Stimulated activated CD4-positive, alpha-beta T cell treated with anti-CD3 and anti-CD28 coated beads, Interleukin-15, amount 100 ng/mL, for 24 hours (primary cell): Measurements from ENCODE around the gene INSIG2.
A peak's percentile ranks its signal among the peaks of the same experiment; 100 is the strongest.
"Not testable (repeated sequence)": the region's sequence is repeated elsewhere in the genome, so short reads cannot be mapped to it uniquely, and the experiment has no call there.

Experiments used
- DNase-seq: peaks from one replicate; pipeline ENCODE4 v3.0.0-alpha.2; 2020

The INSIG2 gene

DNA sequence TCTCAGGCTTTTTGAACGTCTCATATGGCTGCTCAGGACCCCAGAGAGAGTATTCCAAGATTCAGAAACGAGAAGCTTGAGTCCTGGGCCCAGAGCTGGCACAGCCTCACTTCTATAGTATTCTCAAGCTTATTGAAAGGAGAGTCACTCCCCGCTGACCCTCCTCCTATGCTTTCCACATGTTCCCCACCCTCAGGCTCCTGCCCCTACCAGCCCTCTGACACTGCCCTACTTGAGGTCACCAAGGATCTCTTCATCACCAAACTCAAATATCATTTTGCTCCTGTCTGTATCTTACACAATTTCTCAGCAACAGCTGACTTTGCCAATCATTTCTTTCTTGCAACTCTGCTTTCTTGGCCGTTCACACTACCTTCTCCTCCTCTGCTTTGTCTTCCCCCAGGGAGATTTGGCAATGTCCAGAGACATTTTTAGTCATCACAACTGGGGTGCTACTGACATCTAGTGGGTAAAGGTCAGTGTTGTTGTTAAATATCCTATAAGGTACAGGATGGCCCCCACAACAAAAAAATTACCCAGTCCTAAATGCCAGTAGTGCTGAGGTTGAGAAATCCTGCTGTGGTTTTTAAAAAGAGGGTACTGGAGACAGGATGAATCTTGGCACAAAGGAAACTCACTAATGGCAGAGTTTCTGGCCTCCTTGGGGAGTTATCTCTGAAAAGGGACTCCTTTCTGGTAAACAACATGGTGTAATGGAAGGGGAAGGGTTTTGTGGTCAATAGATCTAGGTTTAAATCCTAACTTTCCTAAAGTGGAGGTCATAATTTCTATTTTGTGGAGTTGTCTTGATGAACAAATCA is 26.9 kb upstream of the INSIG2 start:
- DNase-seq = no peak

DNA sequence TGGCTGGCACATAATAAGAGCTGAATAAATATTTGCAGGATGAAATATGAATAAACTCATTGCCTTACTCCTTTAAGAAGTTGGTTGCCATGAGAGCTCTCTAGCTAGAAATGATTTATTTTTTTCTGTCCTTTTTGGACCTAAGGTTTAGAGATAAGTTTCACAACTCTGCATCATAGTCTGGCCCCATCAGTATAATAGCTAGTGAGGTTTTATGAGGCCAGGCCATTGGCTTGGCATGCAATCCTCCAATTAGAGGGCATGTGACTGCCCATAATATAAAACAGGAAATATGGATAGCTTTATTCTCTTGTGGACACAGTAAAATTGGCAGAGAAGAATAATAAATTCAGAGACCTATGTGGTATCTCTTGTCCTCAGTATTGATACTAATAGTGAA is 26.2 kb upstream of the INSIG2 start:
- DNase-seq = no peak

DNA sequence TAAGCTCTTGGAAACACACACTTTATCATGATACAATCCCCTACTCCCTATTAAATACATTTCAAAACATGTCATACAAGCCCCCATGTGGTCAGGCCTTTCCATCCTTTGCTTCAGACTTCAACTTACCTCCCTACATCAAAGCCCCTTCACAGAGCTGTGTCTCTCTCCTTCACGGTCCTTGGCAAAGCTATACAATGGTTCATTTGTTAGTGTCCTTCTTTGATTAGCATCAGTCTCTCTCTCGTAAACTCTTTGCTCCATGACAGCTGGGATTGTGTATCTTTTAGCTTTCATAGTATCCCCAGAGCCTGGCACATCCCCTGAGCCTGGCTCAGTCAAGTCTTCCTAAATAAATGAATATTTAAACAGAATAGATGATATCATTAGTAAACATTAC is 25.6 kb upstream of the INSIG2 start:
- no peak for DNase-seq

DNA sequence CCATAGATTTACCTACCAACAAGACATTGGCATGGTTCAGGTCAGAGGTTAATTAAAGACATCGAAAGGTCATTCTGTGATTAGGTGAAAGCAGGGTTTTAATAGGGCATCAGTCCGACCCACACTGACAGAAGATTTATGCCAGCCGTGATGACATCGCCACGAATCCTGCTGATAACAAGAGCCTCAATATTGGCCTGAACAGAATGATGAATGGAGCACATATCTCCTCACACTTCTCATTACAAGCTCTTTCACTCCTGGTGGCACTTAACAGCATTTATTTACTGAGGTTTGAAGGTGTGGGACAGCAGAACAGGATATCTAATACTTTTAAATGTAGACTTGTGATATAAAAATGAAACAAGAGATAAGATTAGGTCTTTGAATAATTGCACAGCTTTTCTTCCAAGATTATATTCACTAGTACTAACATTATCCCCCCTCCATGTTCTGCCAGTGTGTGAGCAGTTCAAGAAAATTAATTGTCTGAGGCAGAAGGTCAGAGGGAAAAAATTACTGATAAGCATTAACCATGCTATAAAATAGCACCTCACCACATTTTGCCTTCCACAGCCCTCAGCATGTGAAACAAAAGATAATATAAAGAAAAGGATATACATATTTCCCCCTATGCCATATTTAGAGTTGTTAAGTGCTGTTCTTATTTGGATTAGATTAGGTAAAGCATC is 23.1 kb upstream of the INSIG2 start:
- DNase-seq = no peak

DNA sequence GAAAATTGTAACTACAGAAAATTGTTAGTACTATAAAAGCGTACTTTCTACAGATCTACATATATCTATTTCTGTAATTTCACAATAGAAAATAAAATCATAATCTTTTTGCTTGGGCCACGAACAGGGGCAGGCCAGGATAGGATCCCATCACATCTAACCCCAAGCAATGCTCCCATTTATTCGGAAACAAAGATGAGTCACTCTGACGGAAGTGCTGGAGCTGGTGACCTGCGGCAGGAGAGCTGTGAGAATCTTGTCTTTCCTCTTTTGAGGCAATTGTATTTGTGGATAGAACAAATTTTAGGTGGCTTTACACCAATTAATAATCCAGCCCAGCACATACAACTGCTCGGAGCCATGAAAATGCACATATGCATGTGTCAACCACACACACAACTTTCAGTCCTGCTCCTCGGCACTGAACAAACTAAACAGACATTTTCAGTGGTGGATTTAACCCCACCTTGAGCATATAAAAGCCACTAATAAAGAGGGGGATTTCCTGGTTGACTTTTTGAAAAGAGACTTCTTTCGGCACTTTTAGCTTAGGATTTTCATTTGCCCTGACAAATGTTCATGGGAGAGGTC is 22.3 kb upstream of the INSIG2 start:
- DNase-seq = no peak

DNA sequence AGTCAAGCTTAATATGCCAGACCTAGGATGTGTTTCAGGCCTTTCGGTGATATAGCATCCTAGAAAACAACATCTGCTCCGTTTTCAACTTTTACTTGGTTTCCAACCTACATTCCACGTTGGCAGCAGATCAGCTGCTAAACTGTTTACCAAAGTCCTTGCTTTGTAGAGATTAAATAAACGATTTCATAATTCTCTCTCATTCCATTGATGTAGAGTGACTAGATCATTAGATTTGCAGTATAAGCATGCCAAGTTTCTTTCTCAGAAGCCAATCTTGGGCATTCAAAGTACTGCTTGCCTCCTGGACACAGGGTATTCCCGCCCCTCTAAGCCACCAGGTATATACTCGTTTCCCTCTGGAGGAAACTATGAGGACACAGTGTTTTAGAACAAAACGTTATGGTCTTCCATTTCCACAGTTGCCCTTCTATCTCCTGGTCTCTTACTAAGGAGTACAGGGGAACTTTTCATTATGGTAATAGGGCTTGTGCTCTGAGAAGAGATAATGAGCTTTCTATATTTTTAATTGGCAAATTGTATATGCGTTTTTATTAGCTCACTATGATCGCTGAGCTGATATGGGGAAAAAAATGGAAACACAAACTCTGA is 10.5 kb upstream of the INSIG2 start:
- DNase-seq = no peak

DNA sequence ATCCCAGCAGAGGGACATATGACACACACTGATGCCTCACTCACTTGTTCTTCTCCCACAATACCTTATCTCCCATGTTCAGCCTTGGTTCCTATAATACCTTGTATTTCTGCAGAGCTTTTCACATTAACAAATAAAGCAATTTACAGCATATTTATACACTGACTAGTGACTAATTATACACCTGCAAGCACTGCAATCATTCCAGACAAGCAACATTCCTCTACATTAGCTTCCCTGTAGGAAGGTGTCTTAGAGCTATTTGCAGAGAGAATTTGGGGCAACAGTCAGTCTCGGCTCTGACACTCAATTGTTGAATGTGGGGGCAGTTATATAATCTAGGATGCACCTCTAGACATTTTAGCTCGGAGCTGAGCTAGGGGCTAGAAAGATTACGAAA is 9.5 kb upstream of the INSIG2 start:
- no peak for DNase-seq

DNA sequence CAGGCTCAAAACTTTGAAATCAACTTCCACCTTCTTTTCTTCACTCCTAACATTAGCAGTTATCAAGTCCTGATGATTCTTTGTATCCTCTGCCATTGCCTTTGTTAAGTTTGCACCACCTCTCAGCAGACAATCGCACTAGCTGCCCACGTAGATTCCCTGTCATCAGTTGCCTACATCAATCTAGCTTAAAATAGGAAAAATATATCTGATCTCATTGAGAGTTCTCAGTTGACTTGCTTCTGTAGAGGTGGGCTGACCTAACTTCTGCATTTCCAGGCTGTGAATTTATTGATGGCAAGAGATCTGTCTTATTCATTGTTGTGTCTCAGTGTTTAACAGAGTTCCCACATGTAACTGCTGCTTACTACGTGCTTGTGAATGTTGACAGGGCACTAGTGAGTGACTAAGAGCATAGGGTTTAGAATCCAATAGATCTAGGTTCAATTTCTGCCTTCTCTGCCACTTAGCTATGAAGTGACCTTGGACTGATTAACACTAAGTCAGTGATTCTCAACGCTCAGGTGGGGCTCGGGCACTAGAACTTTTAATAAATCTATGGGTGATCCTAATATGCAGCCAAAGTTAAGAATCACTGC is 3.7 kb upstream of the INSIG2 start:
- no peak for DNase-seq

DNA sequence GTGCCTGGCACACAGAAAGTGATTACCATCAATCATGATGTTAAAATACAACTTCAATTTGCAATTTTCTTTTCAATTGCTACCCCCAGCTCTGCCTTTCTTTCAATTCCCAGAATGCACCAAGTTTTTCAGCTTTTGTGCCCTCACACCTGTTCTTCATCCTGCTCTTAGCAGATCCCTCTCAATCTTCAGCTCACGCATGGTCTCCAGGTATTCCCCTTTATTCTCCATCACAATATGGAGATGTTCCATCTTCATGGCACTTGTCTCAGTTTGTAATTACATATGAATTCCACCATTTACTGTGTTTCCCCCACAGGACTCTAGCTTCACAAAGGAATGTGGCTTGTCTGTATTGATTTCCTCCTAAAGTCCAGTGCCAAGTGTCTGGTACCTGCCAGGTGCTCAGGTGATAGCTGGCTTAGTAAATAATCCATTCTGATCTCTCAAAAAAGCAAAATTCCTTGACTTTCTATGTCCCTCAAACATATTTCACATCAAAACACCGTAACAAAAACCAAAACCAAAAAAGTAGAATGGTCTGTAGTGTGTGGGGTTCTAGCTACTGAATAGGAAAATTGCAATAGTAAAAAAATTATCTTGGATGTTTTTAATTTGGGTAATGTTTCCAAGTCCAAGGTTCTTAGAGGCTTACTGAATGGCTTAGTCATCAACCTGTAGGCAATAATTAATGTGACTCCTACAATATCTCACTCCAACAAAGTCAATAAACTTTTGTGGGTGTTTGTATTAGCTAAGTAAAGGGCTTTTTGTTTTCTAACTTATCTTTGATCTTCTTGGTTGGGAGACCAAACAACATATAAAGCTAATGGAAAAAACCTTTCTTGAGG is 2.9 kb upstream of the INSIG2 start:
- DNase-seq = no peak

DNA sequence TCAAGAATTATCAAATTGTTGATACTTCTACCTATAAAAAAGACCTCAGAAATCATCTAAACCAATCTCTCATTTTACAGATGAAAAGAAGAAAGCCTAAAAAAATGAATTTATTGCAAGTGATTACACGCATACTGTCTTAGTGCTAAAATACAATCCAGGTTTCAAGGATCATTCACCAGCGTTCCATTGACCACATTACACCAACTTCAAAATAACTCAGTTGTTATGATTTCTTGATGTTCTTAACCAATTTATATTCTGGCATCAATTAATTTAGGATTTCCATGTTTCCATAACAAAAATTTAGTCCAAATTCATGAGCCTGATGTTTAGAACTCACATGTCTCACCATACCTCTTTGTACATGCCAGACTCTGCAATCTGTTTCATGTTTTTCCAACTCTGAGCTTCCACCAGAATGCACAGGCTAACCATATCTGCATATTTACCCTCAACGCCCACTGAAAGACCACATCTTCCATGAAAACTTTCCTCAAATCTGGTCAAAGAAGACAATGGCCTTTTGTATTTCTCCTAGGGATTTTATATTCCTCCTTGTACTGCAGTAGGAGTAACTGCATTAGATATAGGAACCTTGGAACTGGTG is 2.1 kb upstream of the INSIG2 start:
- no peak for DNase-seq

DNA sequence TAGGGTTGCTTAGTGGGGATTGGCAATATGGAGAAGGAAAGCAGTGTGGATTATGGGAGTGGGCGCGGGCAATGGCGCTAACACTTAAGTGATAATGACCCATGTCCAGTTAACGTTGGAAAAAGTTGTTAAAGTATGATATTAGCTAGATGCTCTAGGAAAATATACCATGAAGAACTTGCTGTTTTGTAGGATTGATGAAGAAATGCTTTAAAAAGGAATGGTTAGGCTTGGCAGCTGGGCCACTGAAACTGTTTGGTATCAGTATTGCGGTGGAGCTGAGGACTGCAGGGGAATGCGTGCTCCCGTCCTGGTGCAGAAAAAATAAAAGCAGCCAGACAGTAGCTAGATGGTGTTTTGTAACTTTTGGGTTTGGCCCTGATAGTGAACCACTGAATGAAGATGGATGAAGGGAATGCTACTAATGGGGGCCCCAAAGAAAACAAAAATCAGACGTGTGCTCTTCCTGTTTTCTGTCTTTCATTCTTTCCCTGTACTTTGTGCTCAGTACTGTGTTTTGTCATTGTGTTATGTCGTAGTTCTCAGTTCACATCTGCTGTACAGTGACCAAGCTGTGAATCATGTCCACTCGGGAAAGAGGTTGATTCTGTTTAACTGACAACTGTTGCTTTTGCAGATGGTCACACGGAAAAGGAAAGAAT is 999 bp downstream of the INSIG2 start:
- DNase-seq = peak; percentile 43

DNA sequence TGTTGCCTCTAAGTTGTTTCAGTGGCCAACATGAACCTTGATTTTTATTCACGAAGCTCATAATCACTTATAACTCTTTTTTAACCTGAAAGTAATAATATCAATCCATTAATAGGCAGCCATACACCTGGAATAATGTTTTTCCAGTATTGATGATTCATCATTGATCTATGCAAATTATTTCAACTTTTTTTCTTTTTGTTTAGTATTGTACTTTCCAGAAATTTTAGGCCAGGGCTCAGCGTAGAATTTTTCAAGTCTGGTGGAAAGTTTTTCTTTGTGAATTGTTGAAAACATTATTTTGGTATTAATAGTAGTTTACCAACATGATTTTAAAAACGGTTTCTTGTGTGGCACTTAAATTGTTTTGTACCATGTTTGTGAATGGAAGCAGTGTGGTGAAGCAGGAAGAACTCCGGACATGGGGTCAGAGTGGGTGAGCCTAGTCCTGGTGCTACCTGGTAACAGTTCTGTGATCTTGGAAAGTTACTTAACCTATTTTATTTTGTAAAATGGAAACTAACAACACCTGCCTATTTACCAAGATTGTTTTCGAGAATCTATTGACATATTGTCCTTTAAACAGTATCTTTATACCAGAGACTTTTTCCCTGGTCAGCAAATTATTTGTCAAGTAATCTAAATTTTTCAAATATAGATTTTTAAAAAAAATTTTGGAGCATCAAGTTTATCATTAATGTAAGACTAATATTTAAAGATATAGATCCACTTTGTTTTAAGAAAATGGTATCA is 2.3 kb downstream of the INSIG2 start:
- DNase-seq = no peak

DNA sequence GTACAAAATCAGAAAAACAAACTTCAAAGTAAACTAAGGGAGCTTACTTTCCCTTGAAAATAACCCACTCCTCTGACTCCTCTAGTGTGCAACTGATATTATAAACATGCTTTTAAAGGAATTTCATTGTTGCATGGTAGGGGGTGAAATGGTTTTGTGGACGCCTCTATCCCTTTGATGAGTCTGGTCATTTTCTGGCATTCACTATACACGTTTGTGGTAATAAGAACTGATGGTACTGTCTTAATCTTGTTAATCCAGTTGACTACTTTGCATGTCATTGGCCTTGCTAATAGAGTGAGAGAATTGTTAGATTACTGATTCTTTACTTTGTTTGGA is 2.8 kb downstream of the INSIG2 start:
- no peak for DNase-seq

DNA sequence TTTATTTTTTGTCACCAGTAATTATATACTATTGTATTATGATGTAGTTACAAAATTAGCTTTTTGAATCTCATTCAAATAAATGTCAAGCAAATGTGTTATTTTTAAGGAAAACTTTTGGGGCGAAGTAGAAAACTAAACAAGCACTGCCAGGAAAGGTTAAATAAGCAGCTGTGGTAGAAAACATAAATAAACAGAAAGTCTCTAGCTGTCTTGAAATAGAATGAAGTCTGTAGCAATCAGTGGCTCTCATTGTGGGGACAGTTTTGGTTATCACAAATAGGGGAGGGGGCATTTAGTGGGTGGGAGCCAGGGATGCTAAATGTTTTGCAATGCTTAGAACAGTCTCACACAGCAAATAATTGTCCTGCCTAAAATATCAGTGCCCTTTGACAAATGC is 3.4 kb downstream of the INSIG2 start:
- no peak for DNase-seq

DNA sequence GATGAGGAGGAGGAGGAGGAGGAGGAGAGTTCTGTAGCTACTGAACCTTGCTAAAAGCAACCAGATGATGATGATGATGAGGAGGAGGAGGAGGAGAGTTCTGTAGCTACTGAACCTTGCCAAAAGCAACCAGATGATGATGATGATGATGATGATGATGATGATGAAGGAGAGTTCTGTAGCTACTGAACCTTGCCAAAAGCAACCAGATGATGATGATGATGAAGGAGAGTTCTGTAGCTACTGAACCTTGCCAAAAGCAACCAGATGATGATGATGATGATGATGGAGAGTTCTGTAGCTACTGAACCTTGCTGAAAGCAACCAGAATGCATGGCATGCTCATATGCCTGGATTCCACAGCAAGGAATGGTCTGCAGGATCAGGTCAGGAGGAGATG is 5.8 kb downstream of the INSIG2 start:
- DNase-seq = not testable (repeated sequence)

DNA sequence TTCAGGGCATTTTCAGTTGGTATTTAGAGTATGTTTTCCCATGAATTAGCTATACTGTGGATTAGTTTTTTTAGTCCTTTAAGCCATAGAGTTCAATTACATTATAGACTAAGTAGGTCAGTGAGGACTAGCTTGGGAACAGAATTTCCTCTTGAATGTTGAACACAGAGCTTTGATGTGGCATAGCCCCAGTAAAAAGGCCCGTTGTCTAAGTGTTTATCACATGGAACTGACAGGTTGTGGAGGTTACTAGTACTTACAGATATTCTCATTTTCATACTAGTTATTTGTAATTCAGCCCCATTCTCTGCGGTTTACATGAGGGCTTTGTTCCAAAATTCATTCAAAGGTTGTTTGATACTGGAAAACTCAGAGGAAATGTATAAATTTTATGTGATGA is 6.2 kb downstream of the INSIG2 start:
- DNase-seq = no peak

DNA sequence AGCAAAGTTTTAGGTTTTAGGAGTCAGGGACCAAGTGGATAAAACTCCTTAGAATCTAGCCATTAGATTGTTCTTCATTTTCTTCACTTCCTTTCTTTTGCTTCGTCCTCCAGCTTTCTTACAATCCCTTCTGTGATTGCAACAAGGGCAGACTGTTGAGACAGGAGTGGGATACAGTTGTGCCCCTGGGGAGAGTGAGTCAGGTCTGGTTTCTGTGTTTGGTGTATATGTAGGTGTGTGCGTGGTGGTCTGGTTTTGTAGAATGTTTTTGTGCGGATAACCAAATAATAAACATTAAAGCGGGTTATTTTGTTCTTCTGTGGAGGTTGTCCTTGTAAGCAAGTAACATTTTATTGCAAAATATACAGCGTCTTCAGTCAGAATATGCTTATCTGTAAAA is 7.3 kb downstream of the INSIG2 start:
- no peak for DNase-seq

DNA sequence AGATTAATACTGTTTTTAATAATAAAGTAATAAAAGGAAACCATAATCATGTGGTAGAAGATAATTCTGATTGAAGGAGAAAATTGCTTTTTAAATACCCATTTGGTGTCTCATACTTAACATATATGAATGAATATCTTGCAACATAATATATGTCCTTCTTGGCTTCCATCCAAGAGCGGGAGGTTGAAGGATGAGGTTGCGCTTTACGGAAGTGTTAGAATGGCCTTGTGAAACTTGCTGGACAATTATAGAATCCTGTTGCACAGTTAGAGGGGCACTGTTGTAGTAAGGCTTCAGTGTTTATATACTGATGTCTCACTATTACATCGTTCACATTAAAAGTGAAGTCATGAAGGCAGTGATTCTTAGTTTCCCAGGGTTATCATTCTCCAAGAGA is 9.4 kb downstream of the INSIG2 start:
- no peak for DNase-seq

DNA sequence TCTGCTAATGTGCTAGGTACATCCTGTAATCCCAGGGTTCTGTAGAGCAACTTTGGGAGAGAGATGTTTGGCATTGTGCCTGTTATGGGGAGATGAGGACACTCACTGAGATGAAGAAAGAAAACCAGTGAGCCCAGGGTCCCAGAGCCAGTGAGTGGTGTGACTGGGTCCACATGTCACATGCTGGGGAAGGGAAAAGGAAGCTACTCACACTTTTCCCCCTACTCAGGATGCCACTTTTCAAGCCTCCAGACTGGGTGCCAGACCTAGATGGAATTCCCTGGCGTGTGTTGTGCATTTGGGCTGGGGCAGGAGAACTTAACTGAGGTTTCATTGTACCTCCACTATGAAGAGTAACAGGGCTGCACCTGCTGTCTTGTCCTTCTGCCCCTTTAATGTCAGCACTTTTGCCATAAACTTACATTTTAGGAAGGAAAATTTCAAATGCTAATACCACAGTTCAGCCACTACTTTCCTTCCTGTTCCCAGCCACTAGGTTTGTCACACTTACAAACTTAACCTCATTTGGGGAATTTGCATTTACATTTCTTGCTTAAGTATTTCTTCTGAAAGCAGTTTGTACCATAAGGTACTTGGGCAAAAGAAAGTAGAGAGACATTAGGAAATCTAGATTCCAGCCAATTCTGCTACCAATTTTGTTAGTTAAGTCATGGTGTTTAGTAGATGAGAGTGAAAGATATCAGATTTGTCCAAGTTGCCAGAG is 10.2 kb downstream of the INSIG2 start:
- no peak for DNase-seq

DNA sequence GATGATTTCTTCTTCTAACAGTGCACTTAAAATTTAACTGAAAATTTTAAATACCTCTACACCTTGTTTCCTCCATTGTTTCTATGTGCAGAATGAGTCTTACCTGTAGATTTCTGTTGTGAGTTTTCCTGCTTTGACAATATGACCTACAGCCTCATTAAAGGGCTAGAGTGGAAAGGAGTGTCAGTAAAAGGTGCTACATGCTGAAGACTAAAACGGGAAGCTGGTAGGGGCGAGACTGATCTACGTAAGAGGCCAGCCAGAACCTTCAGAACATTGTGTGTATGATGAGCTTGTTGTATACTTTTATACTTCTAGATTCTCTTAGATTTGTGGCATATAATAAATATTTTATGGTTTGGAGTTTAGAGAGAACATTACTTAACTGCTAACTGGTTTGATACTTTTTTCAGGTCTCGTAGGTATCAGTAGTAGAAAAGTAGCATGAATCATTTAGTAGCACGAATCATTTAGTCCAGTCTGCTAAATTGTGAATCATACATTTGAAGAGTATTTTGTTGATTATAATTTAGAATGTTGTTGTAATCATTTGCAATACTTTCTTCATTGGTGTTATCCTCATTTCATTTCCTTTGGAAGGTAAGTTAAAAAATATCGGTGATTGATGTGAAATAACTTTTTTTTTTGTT is 14.3 kb downstream of the INSIG2 start:
- DNase-seq = no peak
